WERI-Rb-1 (cell line): ENCODE data around the gene CA11.
A peak's percentile ranks its signal among the peaks of the same experiment; 100 is the strongest.

Experiments
- DNase-seq: peaks from one replicate; pipeline ENCODE4 v3.0.0-alpha.2; 2020
- H3K27ac ChIP-seq: fragments of 250-450 bp; sonication (Bioruptor Pico); 2 replicates; pipeline ENCODE4 v1.5.1; 2020; ENCODE audit warnings: mild to moderate bottlenecking, moderate library complexity
- H3K27me3 ChIP-seq: fragments of 250-450 bp; sonication (Bioruptor Pico); 2 replicates; pipeline ENCODE4 v1.5.1; 2021; ENCODE audit warnings: mild to moderate bottlenecking, low read depth, moderate library complexity; ENCODE audit not compliant: insufficient read depth, severe bottlenecking
- H3K36me3 ChIP-seq: fragments of 250-450 bp; sonication (Bioruptor Pico); 2 replicates; pipeline ENCODE4 v1.5.1; 2020; ENCODE audit warnings: mild to moderate bottlenecking, moderate library complexity
- H3K4me3 ChIP-seq: 2 replicates; pipeline ENCODE4 v1.5.1; 2011; ENCODE audit warnings: low read depth, mild to moderate bottlenecking, control low read depth, low read length
- H3K9me3 ChIP-seq: fragments of 250-450 bp; sonication (Bioruptor Pico); 2 replicates; pipeline ENCODE4 v1.5.1; 2021; ENCODE audit warnings: mild to moderate bottlenecking, moderate library complexity; ENCODE audit not compliant: severe bottlenecking
- CTCF ChIP-seq: IDR thresholded peaks from 2 replicates; pipeline ENCODE4 v1.5.1; 2011; ENCODE audit warnings: low read depth, mild to moderate bottlenecking, control low read depth, inconsistent platforms, low read length

Gene CA11

GRCh38 chr19:48615231-48616040 lies 30.6 kb downstream of the CA11 start:
- no peak overlapping the region for H3K4me3 ChIP-seq
- H3K36me3 ChIP-seq, result peaks cover 47% of the 10 kb centered on the region
- no peak for TF ChIP-seq CTCF
- H3K27me3 ChIP-seq, result no peaks in the 10 kb centered on the region
- H3K27ac ChIP-seq, result no peak overlapping the region
- DNase-seq, result no peak
- H3K9me3 ChIP-seq, result no peaks in the 10 kb centered on the region

- H3K4me3 ChIP-seq, result no peak within 1 kb of the TSS
- H3K27me3 ChIP-seq, result no peaks in the 10 kb centered on the region
- H3K27ac ChIP-seq, result peak within 1 kb of the TSS; percentile 29; the same call in 1 of the 2 replicates
- no peak for TF ChIP-seq CTCF
- H3K36me3 ChIP-seq, result peaks cover 47% of the 10 kb centered on the region
- H3K9me3 ChIP-seq, result no peaks in the 10 kb centered on the region
- no peak for DNase-seq
Measured at GRCh38 chr19:48614436-48615230, 31.4 kb downstream of the CA11 start, which contains the start of gene FAM83E. Gene FAM83E, minus strand, starts transcription at chr19:48615076. Its CDS starts 1,704 bp downstream, at chr19:48613372.

GRCh38 chr19:48613852-48614435 lies 32.0 kb downstream of the CA11 start:
- no peak for TF ChIP-seq CTCF
- no peaks in the 10 kb centered on the region for H3K9me3 ChIP-seq
- H3K27ac ChIP-seq, result peak overlapping the region; percentile 29; the same call in 1 of the 2 replicates
- H3K36me3 ChIP-seq, result peaks cover 47% of the 10 kb centered on the region
- H3K4me3 ChIP-seq, result no peak overlapping the region
- no peaks in the 10 kb centered on the region for H3K27me3 ChIP-seq
- no peak for DNase-seq

GRCh38 chr19:48613024-48613851 lies 32.7 kb downstream of the CA11 start:
- Histone ChIP-seq H3K4me3 (no peak overlapping the region), H3K9me3 (no peaks in the 10 kb centered on the region), H3K36me3 (peaks cover 41% of the 10 kb centered on the region), H3K27ac (no peak overlapping the region), H3K27me3 (no peaks in the 10 kb centered on the region)
- no peak for TF ChIP-seq CTCF
- no peak for DNase-seq

- Histone ChIP-seq H3K36me3 (peaks cover 27% of the 10 kb centered on the region), H3K27ac (no peak overlapping the region), H3K9me3 (no peaks in the 10 kb centered on the region), H3K4me3 (no peak overlapping the region), H3K27me3 (no peaks in the 10 kb centered on the region)
- DNase-seq, result no peak
- TF ChIP-seq CTCF, result no peak
Measured at GRCh38 chr19:48611872-48612271, 34.1 kb downstream of the CA11 start.
